Neural cell (in vitro differentiated cells): Measurements from ENCODE around the gene MAML2. TPM values are rescaled to one million over a fixed set of nuclear protein-coding genes. Genes with fewer than 3 reads are reported as not detected.

Experiments used
- H2AFZ ChIP-seq: fragments of 200-600, 300-800 bp; sonication (generic), shearing (Covaris generic); 2 replicates; pipeline ENCODE4 v1.6.0; 2014; ENCODE audit warnings: low read depth, mild to moderate bottlenecking, antibody characterized with exemption, low read length, moderate library complexity
- H3F3A ChIP-seq: fragments of 200-600 bp; shearing (Covaris generic); 2 replicates; pipeline ENCODE4 v1.6.1; 2016; ENCODE audit warnings: mild to moderate bottlenecking, moderate library complexity, mixed read lengths, antibody characterized with exemption, low read length; ENCODE audit not compliant: insufficient read depth, poor library complexity, severe bottlenecking
- H3K27ac ChIP-seq: fragments of 200-600, 300-800 bp; sonication (generic), shearing (Covaris generic); 2 replicates; pipeline ENCODE4 v1.5.1; 2014; ENCODE audit warnings: mild to moderate bottlenecking, low read length, moderate library complexity
- H3K27me3 ChIP-seq: fragments of 300-800, 200-600 bp; sonication (generic), shearing (Covaris generic); 2 replicates; pipeline ENCODE4 v1.6.0; 2014; ENCODE audit warnings: mild to moderate bottlenecking, low read depth, low read length, moderate library complexity; ENCODE audit not compliant: insufficient read depth
- H3K36me3 ChIP-seq: fragments of 300-800, 200-600 bp; sonication (generic), shearing (Covaris generic); 2 replicates; pipeline ENCODE4 v1.5.1; 2014; ENCODE audit warnings: mild to moderate bottlenecking, antibody characterized with exemption, low read length, moderate library complexity; ENCODE audit not compliant: insufficient read depth
- H3K4me2 ChIP-seq: fragments of 300-800, 200-600 bp; sonication (generic), shearing (Covaris generic); 2 replicates; pipeline ENCODE4 v1.6.0; 2014; ENCODE audit warnings: mild to moderate bottlenecking, low read length
- H3K4me3 ChIP-seq: fragments of 300-800, 200-600 bp; sonication (generic), shearing (Covaris generic); 2 replicates; pipeline ENCODE4 v1.5.1; 2014; ENCODE audit warnings: mild to moderate bottlenecking, low read length, moderate library complexity
- H3K79me2 ChIP-seq: fragments of 200-600 bp; shearing (Covaris generic); replicated peaks from 2 replicates; pipeline ENCODE4 v1.6.0; 2014; ENCODE audit warnings: mild to moderate bottlenecking, low read length, moderate library complexity; ENCODE audit not compliant: insufficient read depth
- H3K9ac ChIP-seq: fragments of 300-800, 200-600 bp; sonication (generic), shearing (Covaris generic); 2 replicates; pipeline ENCODE4 v1.6.1; 2016; ENCODE audit warnings: mild to moderate bottlenecking, low read length, mixed read lengths
- H3K9me2 ChIP-seq: fragments of 200-600 bp; shearing (Covaris generic); 2 replicates; pipeline ENCODE4 v1.6.1; 2016; ENCODE audit warnings: mild to moderate bottlenecking, low read length, mixed read lengths; ENCODE audit not compliant: insufficient read depth
- H3K9me3 ChIP-seq: fragments of 200-600, 300-800 bp; sonication (generic), shearing (Covaris generic); 2 replicates; pipeline ENCODE4 v1.6.1; 2016; ENCODE audit warnings: mild to moderate bottlenecking, mixed run types, low read length, moderate library complexity, mixed read lengths
- H4K20me1 ChIP-seq: fragments of 200-600 bp; shearing (Covaris generic); 2 replicates; pipeline ENCODE4 v1.6.1; 2016; ENCODE audit warnings: mild to moderate bottlenecking, mixed run types; ENCODE audit not compliant: insufficient read depth
- EP300 ChIP-seq: fragments of 450-650 bp; conservative IDR thresholded peaks from 2 replicates; pipeline ENCODE4 v1.6.1; 2014; ENCODE audit warnings: antibody characterized with exemption, mild to moderate bottlenecking, moderate library complexity; ENCODE audit not compliant: poor library complexity, severe bottlenecking
- EZH2 ChIP-seq: fragments of 200-600, 300-800 bp; shearing (Covaris generic), sonication (generic); IDR thresholded peaks from 2 replicates; pipeline ENCODE4 v1.6.1; 2014; ENCODE audit warnings: antibody characterized with exemption, low read length, borderline replicate concordance, mild to moderate bottlenecking; ENCODE audit not compliant: insufficient read depth, poor library complexity, severe bottlenecking
- MXI1 ChIP-seq: fragments of 450-650 bp; conservative IDR thresholded peaks from 2 replicates; pipeline ENCODE4 v1.6.1; 2014; ENCODE audit warnings: antibody characterized with exemption, mild to moderate bottlenecking; ENCODE audit not compliant: poor library complexity, severe bottlenecking
- POLR2AphosphoS5 ChIP-seq: IDR thresholded peaks from 2 replicates; pipeline ENCODE4 v1.6.1; 2012
- RAD21 ChIP-seq: fragments of 450-650 bp; conservative IDR thresholded peaks from 2 replicates; pipeline ENCODE4 v1.6.1; 2014; ENCODE audit warnings: antibody characterized with exemption, mild to moderate bottlenecking, moderate library complexity
- SMC3 ChIP-seq: fragments of 450-650 bp; conservative IDR thresholded peaks from 2 replicates; pipeline ENCODE4 v1.6.1; 2014; ENCODE audit warnings: antibody characterized with exemption, mild to moderate bottlenecking, moderate library complexity; ENCODE audit not compliant: poor library complexity
- TAF1 ChIP-seq: IDR thresholded peaks from 2 replicates; pipeline ENCODE4 v1.6.1; 2012; ENCODE audit warnings: low read depth
- polyA plus RNA-seq: library from polyadenylated mRNA; depleted of rRNA; stranded (reverse); fragments of >200 nt; gene quantifications from 2 replicates; pipeline ENCODE4 v1.2.3, GENCODE V29; 2014
- TF ChIP-seq, protein P1 (sequence below): fragments of 450-650 bp; IDR thresholded peaks from 2 replicates; pipeline ENCODE4 v1.5.1; 2014; ENCODE audit warnings: antibody characterized with exemption, mild to moderate bottlenecking, moderate library complexity; ENCODE audit not compliant: poor library complexity, severe bottlenecking
- TF ChIP-seq, protein P2 (sequence below): IDR thresholded peaks from 2 replicates; pipeline ENCODE4 v1.6.1; 2012; ENCODE audit warnings: borderline replicate concordance

MAML2 gene
- polyA plus RNA-seq, 1 donor from 2014 or later: 3.6 TPM

DNA sequence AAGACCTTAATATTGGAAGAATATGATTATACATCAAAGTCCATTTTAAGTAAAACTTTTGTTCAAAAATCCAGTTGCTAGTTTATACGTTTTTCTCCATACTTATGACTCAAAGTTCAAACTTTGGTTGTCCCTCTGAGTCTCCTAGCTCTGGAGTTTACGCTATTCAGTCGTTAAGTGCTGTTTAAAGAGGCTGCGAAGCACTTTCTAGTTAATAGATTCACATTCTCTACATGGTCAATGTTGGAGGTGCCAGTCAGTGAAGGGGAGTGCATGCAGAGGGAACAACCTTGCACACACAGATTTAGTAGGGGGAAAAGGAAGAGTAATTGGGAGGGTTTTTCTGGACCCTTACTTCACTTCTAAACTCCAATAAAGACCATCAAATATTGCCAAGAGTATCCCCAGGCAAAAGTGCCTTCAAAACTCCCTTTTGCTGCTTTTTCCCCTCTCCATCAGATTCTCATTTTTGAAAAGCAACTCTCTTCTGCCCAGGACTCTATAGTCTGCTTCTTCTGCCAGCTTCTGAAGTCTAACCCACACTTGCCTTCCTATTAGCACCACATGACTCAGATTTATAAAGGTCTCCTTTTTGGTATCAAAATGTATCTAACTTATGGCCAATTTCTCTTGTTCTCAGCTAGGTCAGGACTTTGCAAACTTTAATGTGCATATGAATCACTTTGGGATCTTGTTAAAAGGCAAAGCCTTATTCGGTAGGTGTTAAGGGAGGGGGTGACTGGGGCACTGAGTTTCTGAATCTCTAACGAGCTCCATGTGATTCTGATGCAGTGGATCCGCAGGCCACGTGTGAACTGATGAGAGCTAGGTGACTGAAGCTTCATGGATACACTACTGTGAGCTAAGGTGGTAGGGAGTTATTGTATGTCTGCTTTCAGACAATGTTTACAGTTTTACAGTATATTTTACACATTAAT, 322.9 kb downstream of the MAML2 start:
- no peak overlapping the region for H3K4me2 ChIP-seq

DNA sequence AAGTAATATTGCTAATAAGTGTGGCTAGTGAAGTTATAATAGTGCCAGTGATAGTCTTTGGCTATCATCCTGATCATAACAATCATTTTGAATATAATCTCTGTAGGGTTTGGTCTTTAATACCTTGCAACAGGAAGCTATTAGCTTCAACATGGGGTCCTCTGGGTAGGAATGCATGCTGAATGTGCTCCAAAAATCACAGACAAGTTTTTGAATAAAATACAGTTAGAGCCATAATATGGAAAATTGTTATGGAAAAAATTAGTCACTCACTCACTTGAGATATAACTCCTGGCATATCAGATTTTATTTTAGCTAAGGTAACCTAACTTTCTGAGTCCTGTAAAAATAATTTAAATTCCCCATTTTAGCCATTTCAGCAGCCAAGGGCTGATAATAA, 323.7 kb downstream of the MAML2 start:
- Histone ChIP-seq H3K27me3 (no peaks in the 10 kb centered on the region), H3F3A (no peaks in the 10 kb centered on the region), H3K9me2 (no peaks in the 10 kb centered on the region), H3K9me3 (no peaks in the 10 kb centered on the region), H3K4me2 (no peak overlapping the region), H3K36me3 (no peaks in the 10 kb centered on the region), H2AFZ (no peak overlapping the region), H3K79me2 (no peaks in the 10 kb centered on the region), H3K27ac (no peak overlapping the region), H3K4me3 (no peak overlapping the region), H4K20me1 (no peaks in the 10 kb centered on the region), H3K9ac (no peak overlapping the region)
- TF ChIP-seq SMC3 (no peak), TAF1 (no peak), MXI1 (no peak)
- TF ChIP-seq, protein P1, sequence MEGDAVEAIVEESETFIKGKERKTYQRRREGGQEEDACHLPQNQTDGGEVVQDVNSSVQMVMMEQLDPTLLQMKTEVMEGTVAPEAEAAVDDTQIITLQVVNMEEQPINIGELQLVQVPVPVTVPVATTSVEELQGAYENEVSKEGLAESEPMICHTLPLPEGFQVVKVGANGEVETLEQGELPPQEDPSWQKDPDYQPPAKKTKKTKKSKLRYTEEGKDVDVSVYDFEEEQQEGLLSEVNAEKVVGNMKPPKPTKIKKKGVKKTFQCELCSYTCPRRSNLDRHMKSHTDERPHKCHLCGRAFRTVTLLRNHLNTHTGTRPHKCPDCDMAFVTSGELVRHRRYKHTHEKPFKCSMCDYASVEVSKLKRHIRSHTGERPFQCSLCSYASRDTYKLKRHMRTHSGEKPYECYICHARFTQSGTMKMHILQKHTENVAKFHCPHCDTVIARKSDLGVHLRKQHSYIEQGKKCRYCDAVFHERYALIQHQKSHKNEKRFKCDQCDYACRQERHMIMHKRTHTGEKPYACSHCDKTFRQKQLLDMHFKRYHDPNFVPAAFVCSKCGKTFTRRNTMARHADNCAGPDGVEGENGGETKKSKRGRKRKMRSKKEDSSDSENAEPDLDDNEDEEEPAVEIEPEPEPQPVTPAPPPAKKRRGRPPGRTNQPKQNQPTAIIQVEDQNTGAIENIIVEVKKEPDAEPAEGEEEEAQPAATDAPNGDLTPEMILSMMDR: no peak

More for the DNA sequence above, 322.9 kb downstream of the MAML2 start:
- H3K9ac ChIP-seq: no peak overlapping the region
- no peak overlapping the region for H3K27ac ChIP-seq
- H4K20me1 ChIP-seq: no peaks in the 10 kb centered on the region
- no peak overlapping the region for H2AFZ ChIP-seq
- no peak for TF ChIP-seq EP300
- TF ChIP-seq RAD21: no peak
- no peak for TF ChIP-seq EZH2
- TF ChIP-seq, protein P1: no peak
- TF ChIP-seq TAF1: no peak
- TF ChIP-seq, protein P2, sequence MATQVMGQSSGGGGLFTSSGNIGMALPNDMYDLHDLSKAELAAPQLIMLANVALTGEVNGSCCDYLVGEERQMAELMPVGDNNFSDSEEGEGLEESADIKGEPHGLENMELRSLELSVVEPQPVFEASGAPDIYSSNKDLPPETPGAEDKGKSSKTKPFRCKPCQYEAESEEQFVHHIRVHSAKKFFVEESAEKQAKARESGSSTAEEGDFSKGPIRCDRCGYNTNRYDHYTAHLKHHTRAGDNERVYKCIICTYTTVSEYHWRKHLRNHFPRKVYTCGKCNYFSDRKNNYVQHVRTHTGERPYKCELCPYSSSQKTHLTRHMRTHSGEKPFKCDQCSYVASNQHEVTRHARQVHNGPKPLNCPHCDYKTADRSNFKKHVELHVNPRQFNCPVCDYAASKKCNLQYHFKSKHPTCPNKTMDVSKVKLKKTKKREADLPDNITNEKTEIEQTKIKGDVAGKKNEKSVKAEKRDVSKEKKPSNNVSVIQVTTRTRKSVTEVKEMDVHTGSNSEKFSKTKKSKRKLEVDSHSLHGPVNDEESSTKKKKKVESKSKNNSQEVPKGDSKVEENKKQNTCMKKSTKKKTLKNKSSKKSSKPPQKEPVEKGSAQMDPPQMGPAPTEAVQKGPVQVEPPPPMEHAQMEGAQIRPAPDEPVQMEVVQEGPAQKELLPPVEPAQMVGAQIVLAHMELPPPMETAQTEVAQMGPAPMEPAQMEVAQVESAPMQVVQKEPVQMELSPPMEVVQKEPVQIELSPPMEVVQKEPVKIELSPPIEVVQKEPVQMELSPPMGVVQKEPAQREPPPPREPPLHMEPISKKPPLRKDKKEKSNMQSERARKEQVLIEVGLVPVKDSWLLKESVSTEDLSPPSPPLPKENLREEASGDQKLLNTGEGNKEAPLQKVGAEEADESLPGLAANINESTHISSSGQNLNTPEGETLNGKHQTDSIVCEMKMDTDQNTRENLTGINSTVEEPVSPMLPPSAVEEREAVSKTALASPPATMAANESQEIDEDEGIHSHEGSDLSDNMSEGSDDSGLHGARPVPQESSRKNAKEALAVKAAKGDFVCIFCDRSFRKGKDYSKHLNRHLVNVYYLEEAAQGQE: no peak
- TF ChIP-seq POLR2AphosphoS5: no peak
- TF ChIP-seq SMC3: no peak
- no peak for TF ChIP-seq MXI1
- H3K9me2 ChIP-seq: no peaks in the 10 kb centered on the region
- H3K36me3 ChIP-seq: no peaks in the 10 kb centered on the region
- H3K4me3 ChIP-seq: no peak overlapping the region
- no peaks in the 10 kb centered on the region for H3F3A ChIP-seq
- H3K79me2 ChIP-seq: no peaks in the 10 kb centered on the region
- no peaks in the 10 kb centered on the region for H3K9me3 ChIP-seq
- H3K27me3 ChIP-seq: no peaks in the 10 kb centered on the region
